NCI-H2227 (cell line): ENCODE measurements around the gene ZMYM3.

Experiments
- DNase-seq: peaks from one replicate; lab custom pipeline; 2025; ENCODE audit not compliant: unreplicated experiment; lab: John Stamatoyannopoulos, UW

Gene ZMYM3

GRCh38 chrX:71214604-71215337 lies 39.2 kb downstream of the ZMYM3 start:
- DNase-seq = no peak

GRCh38 chrX:71214152-71214551 lies 39.8 kb downstream of the ZMYM3 start:
- no peak for DNase-seq

- no peak for DNase-seq
These were observed 41.4 kb downstream of the ZMYM3 start for GRCh38 chrX:71212536-71212935.

- DNase-seq = no peak
These were observed 43.1 kb downstream of the ZMYM3 start for GRCh38 chrX:71210816-71211215.

DNA sequence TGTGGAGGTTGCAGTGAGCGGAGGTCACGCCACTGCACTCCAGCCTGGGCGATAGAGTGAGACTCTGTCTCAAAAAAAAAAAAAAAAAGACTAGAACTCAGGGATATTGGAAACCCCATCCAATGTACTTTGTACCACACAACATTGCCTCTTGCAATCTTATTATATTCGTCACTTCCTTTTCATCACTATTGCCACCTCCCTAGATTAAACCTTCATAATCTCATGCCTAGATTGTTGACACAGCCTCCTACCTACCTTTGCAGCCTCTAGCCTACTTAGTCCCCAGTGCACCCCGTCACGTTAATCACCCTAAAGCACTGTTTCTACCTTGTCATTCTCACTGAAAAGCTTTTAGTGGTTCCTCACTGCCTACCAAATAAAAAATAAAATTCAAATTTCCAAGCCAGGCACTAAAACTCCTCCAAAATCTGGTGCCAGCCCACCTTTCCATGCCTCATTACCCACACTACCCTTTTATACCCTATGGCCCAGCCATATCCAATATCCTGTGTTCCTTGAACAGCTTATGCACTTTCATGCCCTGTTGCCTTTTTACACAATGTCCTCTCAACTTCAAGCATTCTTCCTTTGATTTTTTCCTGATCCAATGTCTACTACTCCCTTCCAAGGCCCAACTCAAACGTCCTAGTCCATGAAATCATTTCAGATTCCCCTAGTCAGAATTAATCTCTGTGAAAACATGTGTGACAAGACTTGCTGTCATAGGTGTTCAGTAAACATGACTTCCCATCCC lies 54.5 kb downstream of the ZMYM3 start:
- no peak for DNase-seq

GRCh38 chrX:71198066-71198465 lies 55.9 kb downstream of the ZMYM3 start:
- DNase-seq = no peak

DNA sequence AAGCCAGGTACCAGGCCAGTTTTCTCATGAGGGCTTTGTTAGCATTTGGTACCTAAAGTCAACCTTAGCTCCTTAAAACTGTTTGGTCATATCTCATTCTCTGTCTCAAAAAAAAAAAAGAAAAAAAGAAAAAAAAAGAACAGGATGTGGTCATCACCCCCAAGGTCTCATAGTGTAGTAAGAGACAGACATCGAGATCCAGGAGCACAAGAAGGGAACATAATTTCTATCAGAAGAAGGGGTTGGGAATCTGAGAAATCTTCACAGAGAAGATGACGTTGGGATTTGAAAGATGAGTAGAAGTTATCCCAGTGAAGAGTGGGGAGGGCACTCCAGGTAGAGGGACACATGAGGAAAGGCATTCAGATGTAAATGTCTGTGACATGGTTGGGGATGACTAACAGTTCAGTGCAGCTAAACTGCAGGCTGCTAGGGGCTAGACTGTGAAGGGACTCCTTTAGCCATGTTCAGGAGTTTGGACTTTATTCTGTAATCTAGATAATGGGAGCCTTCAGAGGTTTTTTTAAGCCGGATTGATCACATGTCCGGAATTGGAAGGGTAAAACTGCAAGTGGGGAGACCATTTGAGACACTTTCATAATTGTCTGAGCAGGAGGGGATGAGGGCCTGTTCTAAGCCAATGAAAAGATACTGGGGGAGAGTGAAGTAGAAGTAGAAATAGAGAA lies 57.8 kb downstream of the ZMYM3 start:
- DNase-seq = no peak

DNA sequence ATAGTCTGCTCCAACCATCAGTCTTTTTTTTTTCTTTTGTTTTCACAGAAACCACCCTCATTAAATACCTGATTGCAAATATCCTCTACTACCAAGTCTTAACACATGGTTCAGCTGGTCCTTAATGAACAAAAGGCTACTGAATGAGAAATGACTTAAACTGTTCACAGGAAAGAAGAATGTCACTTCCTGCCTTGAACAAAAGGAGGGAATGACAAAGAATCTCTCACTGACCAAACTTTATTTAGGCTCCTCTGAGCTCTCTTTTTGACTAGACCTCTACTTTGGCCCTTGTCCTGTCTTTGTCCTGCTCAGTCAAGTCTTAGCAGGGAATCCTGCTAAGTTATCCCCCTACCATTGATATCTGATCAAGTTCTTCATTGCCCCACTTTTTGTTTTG lies 62.7 kb downstream of the ZMYM3 start:
- no peak for DNase-seq
